GM19463 (cell line): ENCODE measurements around the gene ACTR5.
"Not testable (repeated sequence)": the region's sequence is repeated elsewhere in the genome, so short reads cannot be mapped to it uniquely, and the experiment has no call there.

Experiments used
- ATAC-seq: cut with Tn5 transposase; IDR thresholded peaks from one replicate; pipeline ENCODE4 v1.9.1; 2021; ENCODE audit warnings: mild to moderate bottlenecking, moderate library complexity; ENCODE audit not compliant: unreplicated experiment

Gene ACTR5

DNA sequence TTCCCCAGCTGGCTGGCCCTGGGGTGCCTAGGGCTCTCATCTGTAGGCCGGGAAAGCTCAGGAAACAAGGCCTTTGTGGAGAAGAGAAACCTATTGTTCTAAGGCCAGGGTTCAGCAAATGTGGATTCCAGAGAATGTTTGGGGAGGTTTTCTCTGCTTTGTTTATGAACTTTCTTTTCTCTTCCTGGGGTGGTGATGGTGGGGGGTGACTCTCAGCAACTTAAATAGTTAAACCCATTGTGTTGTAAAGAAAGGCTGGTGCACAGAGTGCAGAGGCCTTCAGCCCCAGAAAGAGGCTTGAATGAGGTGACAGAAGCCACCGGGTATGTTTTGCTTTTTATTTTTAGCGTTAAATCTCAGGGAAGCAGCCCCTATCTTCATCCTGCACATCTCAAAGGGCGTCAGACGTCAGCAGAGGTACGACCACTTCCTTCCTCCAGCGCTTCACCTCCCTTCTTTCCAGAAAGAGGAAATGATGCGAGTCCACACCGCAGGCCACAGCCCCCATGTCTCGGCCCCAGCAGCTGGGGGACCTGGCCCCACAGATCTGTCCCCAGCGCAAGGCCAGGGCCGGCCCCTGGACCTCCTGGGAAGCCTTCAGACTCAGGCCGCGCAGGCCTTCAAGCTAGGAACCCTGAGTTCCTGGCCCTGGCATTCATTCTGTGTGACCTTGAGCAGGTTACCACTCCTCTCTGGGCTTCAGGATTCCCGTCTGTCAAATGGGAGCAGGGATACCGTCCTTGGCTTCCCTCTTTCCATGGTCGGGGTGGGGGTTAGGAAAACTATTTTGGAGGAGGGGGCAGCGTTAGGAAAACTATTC, 56.6 kb downstream of the ACTR5 start:
- ATAC-seq, result peak; percentile 31

GRCh38 chr20:38805502-38805957, 57.3 kb downstream of the ACTR5 start, which contains the start of gene PPP1R16B:
Gene PPP1R16B, plus strand, starts transcription at chr20:38805697. Its CDS starts 30,229 bp downstream, at chr20:38835926.
- ATAC-seq, result peak; percentile 49

DNA sequence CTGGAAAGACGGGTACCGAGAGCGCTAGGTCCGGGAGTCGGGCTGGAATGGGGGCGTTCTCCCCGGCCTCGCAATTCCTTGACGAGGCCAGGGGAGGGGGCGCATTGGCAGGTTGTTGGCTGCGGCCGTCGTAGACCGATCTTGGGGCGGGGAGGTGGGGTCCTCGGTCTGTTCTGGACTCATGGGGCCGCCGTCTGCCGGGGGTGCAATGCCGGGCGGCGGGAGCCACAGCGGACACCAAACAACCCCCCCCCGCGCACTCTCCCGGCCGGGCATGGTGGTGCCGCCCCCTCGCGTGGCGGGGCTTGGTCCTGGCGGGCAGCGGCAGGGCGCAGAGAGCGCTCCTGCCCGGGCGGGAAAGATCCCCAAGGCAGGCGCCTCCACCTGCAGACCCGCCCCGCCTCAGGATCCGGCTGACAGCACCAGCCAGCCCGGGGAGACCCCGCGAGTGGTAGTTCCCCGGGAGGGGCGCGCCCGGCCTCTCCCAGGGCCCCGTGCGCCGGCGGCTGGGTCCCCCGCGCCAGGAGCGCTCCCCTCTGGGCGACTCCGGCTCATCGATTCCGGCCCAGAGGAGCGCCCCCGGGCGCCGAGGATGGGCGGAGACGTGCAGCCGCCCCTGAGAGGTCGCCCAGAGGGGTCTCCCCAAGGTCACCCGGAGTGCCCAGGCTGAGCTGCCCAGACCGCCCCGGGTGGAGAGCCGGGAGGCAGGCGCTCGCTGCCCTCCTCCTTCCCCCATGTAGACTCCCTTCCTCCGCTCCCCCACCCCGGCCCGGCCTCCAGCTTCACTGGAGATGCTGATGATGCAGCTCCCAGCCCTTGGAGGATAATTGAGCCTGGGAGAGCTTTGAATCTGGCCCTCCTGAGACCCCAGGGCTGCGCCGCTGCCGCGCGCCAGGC, 57.9 kb downstream of the ACTR5 start:
- no peak for ATAC-seq

DNA sequence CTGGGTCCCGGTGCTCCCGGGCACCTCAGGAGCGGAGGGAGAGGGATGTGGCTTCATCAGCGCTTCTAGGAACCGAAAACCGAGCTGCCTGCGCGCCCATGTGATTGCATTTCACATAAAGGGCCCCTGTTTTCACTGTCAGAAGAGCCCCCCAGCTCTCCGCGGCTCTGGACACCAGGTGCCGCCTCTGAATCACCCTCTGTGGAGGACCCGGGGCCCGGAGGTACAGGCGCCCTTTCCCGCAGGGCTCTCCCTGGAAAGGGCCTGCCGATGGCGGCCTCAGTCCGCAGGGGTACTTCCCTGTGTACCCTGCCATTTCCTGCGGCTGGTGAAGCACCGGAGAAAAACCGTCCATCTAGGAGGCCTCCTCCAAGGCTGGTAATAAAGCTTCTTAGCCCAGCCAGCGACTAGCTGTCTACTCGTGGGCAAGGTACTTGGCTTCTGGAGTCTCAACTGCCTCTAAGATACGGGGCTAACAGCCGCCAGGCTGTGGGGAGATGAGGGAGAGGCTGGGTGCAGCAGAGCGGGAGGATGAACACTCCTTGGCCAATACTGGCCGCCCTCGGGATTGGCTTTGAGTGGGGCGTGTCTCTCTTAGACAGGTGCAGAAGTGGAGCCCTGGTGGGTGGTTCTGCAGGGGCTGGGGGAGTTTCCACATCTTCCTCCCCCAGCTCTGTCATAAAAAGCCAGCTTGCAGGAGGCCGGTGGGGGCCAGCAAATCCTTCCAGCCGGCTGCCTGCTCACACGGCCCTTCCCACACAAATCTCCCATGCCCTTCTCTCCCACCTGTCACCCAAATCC, 58.8 kb downstream of the ACTR5 start:
- ATAC-seq, result peak; percentile 35

DNA sequence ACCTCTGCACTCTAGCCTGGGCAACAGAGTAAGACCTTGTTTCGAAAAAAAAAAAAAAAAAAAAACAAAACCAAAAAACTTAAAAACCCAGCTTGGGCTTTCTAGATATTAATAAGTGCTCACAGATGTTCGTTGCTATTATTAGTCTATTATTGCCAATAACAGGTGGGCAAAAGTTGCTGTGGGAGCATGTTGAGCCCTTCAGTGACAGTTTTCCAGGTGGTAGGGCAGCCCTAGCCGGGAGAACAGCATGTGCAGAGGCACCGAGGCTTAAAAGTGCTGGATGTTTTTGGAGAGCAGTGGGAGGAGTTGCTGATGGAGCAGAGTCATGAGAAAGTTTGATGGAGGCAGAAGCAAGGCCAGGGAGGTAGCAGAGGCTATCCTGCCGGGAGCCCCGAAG, 61.7 kb downstream of the ACTR5 start:
- no peak for ATAC-seq

DNA sequence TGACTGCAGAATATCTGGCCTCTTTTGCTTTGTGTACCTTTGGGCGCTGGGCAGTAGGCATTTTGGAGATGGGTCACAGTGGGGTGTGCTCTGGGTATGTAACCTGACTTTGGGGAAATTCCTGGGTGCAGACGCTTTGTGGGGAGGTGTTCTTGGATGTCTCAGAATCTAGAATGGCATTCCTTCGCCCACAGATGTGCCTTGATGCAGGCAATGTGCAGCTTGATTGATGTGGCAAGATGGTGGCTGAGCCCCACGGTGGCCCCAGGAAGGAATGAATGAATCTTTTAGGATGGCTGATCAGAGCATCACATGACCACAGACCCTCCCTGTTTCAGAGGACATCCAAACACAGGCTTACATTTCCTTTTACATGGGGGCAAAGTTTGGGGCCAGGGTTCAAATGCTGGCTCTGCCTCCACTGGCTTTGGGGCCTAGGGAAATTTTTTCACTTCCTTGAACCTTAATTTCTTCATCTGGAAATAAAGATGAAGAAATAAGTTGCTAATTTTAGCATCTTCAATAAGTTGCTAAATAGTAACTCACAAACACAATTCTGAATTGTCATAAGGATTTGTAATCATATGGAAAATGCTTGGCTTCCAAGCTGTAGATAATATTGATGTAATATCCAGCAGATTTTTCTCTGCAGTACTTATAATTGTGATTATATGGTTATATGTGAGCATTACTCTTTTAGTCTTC, 62.8 kb downstream of the ACTR5 start:
- no peak for ATAC-seq

DNA sequence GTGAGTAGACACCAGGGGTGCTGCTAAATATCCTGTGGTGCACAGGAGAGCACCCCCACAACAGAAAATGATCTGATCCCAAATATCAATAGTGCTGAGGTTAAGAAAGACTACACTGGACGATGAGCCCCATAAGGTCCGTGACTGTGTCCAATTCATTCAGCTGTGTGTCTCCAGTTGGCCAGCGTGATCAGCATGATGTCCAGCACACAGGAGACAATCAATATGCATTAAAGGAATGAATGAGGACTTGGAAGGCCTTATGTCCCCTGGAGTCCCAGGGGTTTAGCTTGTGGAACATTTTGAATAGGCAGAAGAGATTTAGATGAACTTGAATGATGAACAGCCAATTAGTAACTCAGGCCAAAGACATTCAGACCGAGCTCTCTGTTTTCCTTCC, 63.5 kb downstream of the ACTR5 start:
- ATAC-seq, result no peak

DNA sequence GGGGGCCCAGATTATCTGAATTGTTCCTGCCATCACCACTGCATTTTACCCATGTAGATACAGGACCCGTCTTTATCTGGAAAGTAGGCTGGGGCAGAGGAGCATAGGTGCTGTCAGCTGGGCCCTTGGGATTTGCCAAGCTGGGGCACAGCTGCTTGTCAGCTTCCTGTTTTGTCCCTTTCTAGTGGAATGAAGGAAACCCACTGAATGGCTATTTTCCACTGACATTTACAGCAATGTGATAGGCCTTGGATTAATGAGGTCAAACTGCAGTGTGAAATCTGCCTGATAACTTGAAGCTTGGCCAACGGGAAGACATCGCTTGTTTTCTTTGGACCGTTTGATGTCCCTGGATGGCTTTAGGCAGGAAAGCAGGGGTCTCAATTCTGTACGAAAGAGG, 63.9 kb downstream of the ACTR5 start:
- ATAC-seq, result no peak

- no peak for ATAC-seq
Measured at GRCh38 chr20:38812709-38813573, 64.7 kb downstream of the ACTR5 start.

GRCh38 chr20:38813574-38813962, 65.3 kb downstream of the ACTR5 start:
- ATAC-seq, result not testable (repeated sequence)

DNA sequence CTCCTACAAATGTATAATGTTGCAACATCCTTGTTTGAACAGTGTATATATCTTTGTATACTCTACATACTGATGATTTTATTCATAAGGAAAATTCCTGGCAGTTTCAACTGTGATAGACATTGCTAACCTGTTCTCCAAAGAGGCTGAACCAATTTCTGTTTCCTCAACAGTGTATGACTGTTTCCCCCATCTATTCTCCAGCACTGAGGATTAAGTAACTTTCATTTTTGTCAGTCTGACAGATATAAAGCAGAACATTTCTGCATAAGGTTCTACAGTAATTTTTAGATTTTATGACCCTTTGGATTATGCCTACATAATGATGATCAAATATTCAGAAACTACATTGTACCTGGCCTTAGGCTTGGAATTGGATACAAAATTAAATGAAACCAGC, 67.2 kb downstream of the ACTR5 start:
- no peak for ATAC-seq

DNA sequence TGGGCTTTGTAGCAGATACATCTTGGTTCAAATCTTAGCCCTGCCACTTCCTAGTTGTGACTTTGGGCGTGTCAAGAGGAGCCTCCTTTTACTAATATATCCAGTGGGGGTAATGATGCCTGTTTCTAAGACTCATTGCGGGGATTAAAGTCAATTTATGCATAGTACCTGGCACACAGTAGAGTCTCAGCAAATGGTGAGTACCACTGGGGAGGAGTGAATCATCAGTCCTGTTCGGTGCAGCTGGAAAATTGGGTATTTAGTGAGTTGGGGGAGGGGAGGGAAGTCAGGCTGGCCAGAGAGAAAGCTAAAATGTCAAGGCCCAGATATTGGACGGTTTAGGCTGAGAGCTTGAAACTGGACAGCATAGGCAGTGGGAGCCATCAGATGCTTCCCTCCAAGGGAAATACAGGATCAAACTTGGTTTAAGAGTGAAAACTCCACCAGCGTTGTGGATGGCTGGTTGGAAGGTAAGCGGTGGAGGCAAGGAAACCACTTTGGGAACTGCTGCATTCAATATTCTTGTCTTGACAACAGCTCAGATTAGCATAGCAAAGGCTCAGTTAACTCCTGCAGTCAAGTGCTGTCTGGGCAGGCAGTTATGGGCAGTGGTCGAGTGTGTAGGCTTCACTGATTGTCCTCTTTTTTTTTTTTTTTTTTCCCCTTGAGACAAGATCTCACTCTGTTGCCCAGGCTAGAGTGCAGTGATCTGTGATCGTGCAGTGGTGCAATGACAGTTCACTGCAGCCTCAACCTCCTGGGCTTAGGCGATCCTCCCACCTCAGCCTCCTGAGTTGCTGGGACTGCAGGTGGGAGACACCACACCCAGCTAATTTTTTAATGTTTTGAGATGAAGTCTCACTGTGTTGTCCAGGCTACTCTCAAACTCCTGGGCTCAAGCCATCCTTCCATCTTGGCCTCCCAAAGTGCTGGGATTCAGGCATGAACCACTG, 70.1 kb downstream of the ACTR5 start:
- ATAC-seq, result no peak
